HL-60 (cell line): Measurements from ENCODE around the gene MAGI3.

Source experiments
- DNase-seq, 2 experiments: peaks; one replicate each; pipeline ENCODE4 v3.0.0-alpha.2; 2010 to 2020; ENCODE audit warnings: low read depth in 1 of 2, low spot score in 1 of 2
- H3K27ac ChIP-seq: fragments of 250-450 bp; sonication (Bioruptor Pico); replicated peaks from 2 replicates; pipeline ENCODE4 v1.5.1; 2020; ENCODE audit warnings: mild to moderate bottlenecking, moderate library complexity
- H3K27me3 ChIP-seq: fragments of 250-450 bp; sonication (Bioruptor Pico); 2 replicates; pipeline ENCODE4 v1.5.1; 2021; ENCODE audit warnings: mild to moderate bottlenecking, moderate library complexity; ENCODE audit not compliant: insufficient read depth, poor library complexity, severe bottlenecking
- H3K4me3 ChIP-seq: replicated peaks from 2 replicates; pipeline ENCODE4 v1.5.1; 2011; ENCODE audit warnings: mild to moderate bottlenecking, control low read depth, low read length; ENCODE audit not compliant: insufficient read depth
- GABPA ChIP-seq: IDR thresholded peaks from 2 replicates; pipeline ENCODE4 v1.6.1; 2012; ENCODE audit warnings: low read depth
- POLR2AphosphoS5 ChIP-seq: IDR thresholded peaks from 2 replicates; pipeline ENCODE4 v1.6.1; 2012; ENCODE audit warnings: low read depth
- SPI1 ChIP-seq: IDR thresholded peaks from 2 replicates; pipeline ENCODE4 v1.6.1; 2012; ENCODE audit warnings: low read depth, mild to moderate bottlenecking, borderline replicate concordance
- TF ChIP-seq, protein P1 (sequence below): IDR thresholded peaks from one replicate; pipeline ENCODE4 v1.5.1; 2011; ENCODE audit warnings: low read length, control low read depth, inconsistent platforms; ENCODE audit not compliant: insufficient read depth
- TF ChIP-seq, protein P2 (sequence below): IDR thresholded peaks from 2 replicates; pipeline ENCODE4 v1.6.1; 2012; ENCODE audit warnings: low read depth; ENCODE audit not compliant: insufficient replicate concordance

Gene MAGI3

GRCh38 chr1:113515498-113515897 is 125.2 kb downstream of the MAGI3 start:
- Histone ChIP-seq H3K4me3 (no peak overlapping the region), H3K27ac (no peak overlapping the region), H3K27me3 (peaks cover 3% of the 10 kb centered on the region)
- no peak for DNase-seq
- TF ChIP-seq GABPA = no peak
- TF ChIP-seq, protein P1, sequence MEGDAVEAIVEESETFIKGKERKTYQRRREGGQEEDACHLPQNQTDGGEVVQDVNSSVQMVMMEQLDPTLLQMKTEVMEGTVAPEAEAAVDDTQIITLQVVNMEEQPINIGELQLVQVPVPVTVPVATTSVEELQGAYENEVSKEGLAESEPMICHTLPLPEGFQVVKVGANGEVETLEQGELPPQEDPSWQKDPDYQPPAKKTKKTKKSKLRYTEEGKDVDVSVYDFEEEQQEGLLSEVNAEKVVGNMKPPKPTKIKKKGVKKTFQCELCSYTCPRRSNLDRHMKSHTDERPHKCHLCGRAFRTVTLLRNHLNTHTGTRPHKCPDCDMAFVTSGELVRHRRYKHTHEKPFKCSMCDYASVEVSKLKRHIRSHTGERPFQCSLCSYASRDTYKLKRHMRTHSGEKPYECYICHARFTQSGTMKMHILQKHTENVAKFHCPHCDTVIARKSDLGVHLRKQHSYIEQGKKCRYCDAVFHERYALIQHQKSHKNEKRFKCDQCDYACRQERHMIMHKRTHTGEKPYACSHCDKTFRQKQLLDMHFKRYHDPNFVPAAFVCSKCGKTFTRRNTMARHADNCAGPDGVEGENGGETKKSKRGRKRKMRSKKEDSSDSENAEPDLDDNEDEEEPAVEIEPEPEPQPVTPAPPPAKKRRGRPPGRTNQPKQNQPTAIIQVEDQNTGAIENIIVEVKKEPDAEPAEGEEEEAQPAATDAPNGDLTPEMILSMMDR = no peak

DNA sequence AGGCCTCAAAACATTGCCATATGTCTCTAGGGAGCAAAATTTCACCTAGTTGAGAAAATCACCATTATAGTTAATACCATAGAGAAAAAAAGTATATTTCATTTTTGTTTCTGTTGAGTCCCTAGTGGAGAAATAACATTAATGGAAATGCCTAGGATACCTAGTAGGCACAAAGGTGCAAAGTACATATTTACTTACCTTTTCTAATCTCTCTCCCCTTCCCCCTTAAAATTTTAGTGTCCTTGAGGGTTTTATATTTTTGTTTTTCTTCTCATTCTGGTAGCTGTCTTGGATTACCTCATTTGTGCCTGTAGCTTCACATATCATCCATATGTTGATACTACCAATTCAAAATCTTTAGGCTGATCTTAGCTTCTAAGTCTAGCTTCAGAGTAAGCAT is 127.0 kb downstream of the MAGI3 start:
- DNase-seq = no peak
- TF ChIP-seq, protein P2, sequence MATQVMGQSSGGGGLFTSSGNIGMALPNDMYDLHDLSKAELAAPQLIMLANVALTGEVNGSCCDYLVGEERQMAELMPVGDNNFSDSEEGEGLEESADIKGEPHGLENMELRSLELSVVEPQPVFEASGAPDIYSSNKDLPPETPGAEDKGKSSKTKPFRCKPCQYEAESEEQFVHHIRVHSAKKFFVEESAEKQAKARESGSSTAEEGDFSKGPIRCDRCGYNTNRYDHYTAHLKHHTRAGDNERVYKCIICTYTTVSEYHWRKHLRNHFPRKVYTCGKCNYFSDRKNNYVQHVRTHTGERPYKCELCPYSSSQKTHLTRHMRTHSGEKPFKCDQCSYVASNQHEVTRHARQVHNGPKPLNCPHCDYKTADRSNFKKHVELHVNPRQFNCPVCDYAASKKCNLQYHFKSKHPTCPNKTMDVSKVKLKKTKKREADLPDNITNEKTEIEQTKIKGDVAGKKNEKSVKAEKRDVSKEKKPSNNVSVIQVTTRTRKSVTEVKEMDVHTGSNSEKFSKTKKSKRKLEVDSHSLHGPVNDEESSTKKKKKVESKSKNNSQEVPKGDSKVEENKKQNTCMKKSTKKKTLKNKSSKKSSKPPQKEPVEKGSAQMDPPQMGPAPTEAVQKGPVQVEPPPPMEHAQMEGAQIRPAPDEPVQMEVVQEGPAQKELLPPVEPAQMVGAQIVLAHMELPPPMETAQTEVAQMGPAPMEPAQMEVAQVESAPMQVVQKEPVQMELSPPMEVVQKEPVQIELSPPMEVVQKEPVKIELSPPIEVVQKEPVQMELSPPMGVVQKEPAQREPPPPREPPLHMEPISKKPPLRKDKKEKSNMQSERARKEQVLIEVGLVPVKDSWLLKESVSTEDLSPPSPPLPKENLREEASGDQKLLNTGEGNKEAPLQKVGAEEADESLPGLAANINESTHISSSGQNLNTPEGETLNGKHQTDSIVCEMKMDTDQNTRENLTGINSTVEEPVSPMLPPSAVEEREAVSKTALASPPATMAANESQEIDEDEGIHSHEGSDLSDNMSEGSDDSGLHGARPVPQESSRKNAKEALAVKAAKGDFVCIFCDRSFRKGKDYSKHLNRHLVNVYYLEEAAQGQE = no peak
- TF ChIP-seq POLR2AphosphoS5 (no peak), GABPA (no peak), SPI1 (no peak)
- TF ChIP-seq, protein P1 = no peak
- Histone ChIP-seq H3K27ac (no peak overlapping the region), H3K27me3 (peaks cover 3% of the 10 kb centered on the region), H3K4me3 (no peak overlapping the region)

DNA sequence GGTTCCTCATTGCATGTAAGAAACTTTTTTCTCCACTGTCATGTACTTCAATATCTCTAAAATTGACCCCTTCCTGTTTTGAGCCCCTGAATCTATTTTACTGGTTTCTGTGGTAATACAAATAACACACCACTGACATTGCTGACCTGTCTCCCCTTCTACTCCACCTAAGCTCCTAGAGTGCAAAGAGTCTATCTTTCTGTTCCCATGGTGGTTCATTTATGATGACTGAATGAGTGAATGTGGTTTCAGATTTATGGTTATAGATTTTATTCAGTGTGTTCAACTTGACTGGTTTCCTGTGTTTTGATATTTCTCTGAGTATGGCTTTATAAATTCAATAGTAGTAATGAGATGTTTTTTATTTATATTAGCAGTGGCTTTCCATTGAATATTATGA is 127.7 kb downstream of the MAGI3 start:
- DNase-seq = no peak
- peaks cover 3% of the 10 kb centered on the region for H3K27me3 ChIP-seq
- no peak overlapping the region for H3K4me3 ChIP-seq
- TF ChIP-seq GABPA = no peak
- TF ChIP-seq POLR2AphosphoS5 = no peak
- TF ChIP-seq, protein P2 = no peak
- TF ChIP-seq, protein P1 = no peak
- TF ChIP-seq SPI1 = no peak
- no peak overlapping the region for H3K27ac ChIP-seq

DNA sequence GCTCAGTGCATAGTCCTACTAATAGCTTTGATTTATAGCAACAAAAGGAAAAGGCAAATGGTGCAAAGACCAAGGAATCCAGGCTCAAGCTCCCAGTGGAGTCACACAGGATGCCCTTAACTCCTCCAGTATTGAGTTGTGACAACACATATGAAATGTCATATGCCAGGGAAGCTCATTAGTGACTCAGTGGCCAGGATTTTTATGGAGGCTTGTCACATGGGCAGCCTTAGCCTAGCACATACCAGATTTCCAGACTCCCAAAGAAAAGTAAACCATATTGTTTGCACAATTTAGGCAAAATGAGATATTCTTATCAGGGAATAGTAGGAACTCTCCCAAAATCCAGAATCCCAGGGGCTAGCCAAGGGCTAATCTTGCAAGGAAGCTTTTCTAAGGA is 129.2 kb downstream of the MAGI3 start:
- H3K27me3 ChIP-seq = peaks cover 3% of the 10 kb centered on the region
- H3K4me3 ChIP-seq = no peak overlapping the region
- DNase-seq = no peak
- TF ChIP-seq SPI1 (no peak), POLR2AphosphoS5 (no peak), GABPA (no peak)
- TF ChIP-seq, protein P2 = no peak
- TF ChIP-seq, protein P1 = no peak
- H3K27ac ChIP-seq = no peak overlapping the region
